Natural killer cell (primary cell): ENCODE results near the gene SNAPIN. TPM values are rescaled to one million over a fixed set of nuclear protein-coding genes. Genes with fewer than 3 reads are reported as not detected.

Source experiments
- ATAC-seq, 3 donors: fragments of 150-1000 bp in 2 of 3; fragments of 200-7000 bp in 1 of 3; cut with Tn5 transposase; 1 replicate in 1 of 3; 2 replicates in 2 of 3; pipeline ENCODE4 v1.10.0; 2021; ENCODE audit warnings: mild to moderate bottlenecking in 2 of 3, moderate library complexity in 2 of 3
- DNase-seq, 2 donors: peaks; one replicate each; pipeline versions ENCODE4 v3.0.0 to v3.0.0-alpha.2; 2013 to 2021; ENCODE audit warnings: mixed read lengths in 1 of 2
- H3K27ac ChIP-seq: one replicate; pipeline ENCODE4 v1.5.1; 2013; ENCODE audit warnings: mild to moderate bottlenecking, low read length
- H3K27me3 ChIP-seq: one replicate; pipeline ENCODE4 v1.6.1; 2013; ENCODE audit warnings: low read length; ENCODE audit not compliant: control insufficient read depth, insufficient read depth
- H3K36me3 ChIP-seq: one replicate; pipeline ENCODE4 v1.6.1; 2013; ENCODE audit warnings: low read length; ENCODE audit not compliant: control insufficient read depth, insufficient read depth
- H3K4me1 ChIP-seq: one replicate; pipeline ENCODE4 v1.6.1; 2013; ENCODE audit warnings: low read length; ENCODE audit not compliant: control insufficient read depth, insufficient read depth
- H3K4me3 ChIP-seq: one replicate; pipeline ENCODE4 v1.5.1; 2013; ENCODE audit warnings: low read length
- H3K9me3 ChIP-seq: one replicate; pipeline ENCODE4 v1.6.1; 2013; ENCODE audit warnings: low read length; ENCODE audit not compliant: control insufficient read depth, insufficient read depth
- H3K27ac Mint-ChIP-seq, 2 donors: one replicate each; pipeline ENCODE4 v1.8.0; 2022; ENCODE audit warnings: mild to moderate bottlenecking in 2 of 2, mixed read lengths in 2 of 2, moderate library complexity in 1 of 2
- H3K27me3 Mint-ChIP-seq, 2 donors: one replicate each; pipeline ENCODE4 v1.8.0; 2022; ENCODE audit warnings: low read depth in 2 of 2, mixed read lengths in 2 of 2
- H3K36me3 Mint-ChIP-seq: one replicate; pipeline ENCODE4 v1.8.0; 2022; ENCODE audit warnings: mixed read lengths
- H3K4me1 Mint-ChIP-seq, 2 donors: one replicate each; pipeline ENCODE4 v1.8.0; 2022; ENCODE audit warnings: mixed read lengths in 2 of 2
- H3K4me3 Mint-ChIP-seq: one replicate; pipeline ENCODE4 v1.8.0; 2022; ENCODE audit warnings: mild to moderate bottlenecking, moderate library complexity, mixed read lengths
- H3K9me3 Mint-ChIP-seq, 2 donors: one replicate each; pipeline ENCODE4 v1.8.0; 2022; ENCODE audit warnings: mixed read lengths in 2 of 2
- CTCF ChIP-seq: fragments of 200-600 bp; IDR thresholded peaks from one replicate; pipeline ENCODE4 v1.8.0; 2022; ENCODE audit warnings: antibody characterized with exemption
- WGBS: methylation state at CpG from one replicate; pipeline ENCODE4 v1.1.7; 2013; ENCODE audit warnings: missing lambda C conversion rate; ENCODE audit not compliant: insufficient coverage; 5-methylcytosine and 5-hydroxymethylcytosine counted together
- intact Hi-C: fragments of 100-400 bp; cut with micrococcal nuclease; formaldehyde crosslinking; loops from one replicate; pipeline ENCODE4 v1.14.2; 2022
- total RNA-seq, 4 donors: library from RNA; stranded (reverse); fragments of 120-200 nt in 1 of 4; gene quantifications; one replicate each; pipeline versions ENCODE4 v1.2.3 to v1.2.4, GENCODE V29; 2013 to 2022

The SNAPIN gene
- total RNA-seq, 3 donors from 2014 or later (not counting 1 experiment from before 2014, with no cell fraction given): 21.0 to 25.5 (median 23.5) TPM

GRCh38 chr1:153627715-153628626, 30.5 kb upstream of the SNAPIN start, which contains the start of gene S100A1:
TSS of gene S100A1 (plus strand) at chr1:153628434. CDS start at chr1:153630522, 2,088 bp downstream.
- Mint-ChIP-seq H3K27me3 (peaks cover 6 to 8% of the 10 kb centered on the region in 2 donors), H3K36me3 (no peaks in the 10 kb centered on the region), H3K9me3 (no peaks in the 10 kb centered on the region), H3K4me3 (peak within 1 kb of the TSS; percentile 74), H3K27ac (peak within 1 kb of the TSS in 1 of 2 donors; percentile 58), H3K4me1 (peaks cover 13 to 15% of the 10 kb centered on the region in 2 donors)
- intact Hi-C loops: no loop called here
- ATAC-seq (no peak), DNase-seq (no peak)
- Histone ChIP-seq H3K4me1 (peaks cover 20% of the 10 kb centered on the region), H3K4me3 (peak within 1 kb of the TSS; percentile 1), H3K36me3 (no peaks in the 10 kb centered on the region), H3K27me3 (no peaks in the 10 kb centered on the region), H3K27ac (peak within 1 kb of the TSS; percentile 12), H3K9me3 (no peaks in the 10 kb centered on the region)
- WGBS: 83% methylated on average over 8 of the region's 10 CpGs
- no peak for TF ChIP-seq CTCF

GRCh38 chr1:153628638-153629342, 29.7 kb upstream of the SNAPIN start:
- H3K27me3 Mint-ChIP-seq: peaks cover 6 to 8% of the 10 kb centered on the region in 2 donors
- intact Hi-C loops: no loop called here
- DNase-seq (no peak), ATAC-seq (no peak)
- no peak overlapping the region for H3K4me3 ChIP-seq
- H3K36me3 ChIP-seq: no peaks in the 10 kb centered on the region
- H3K4me3 Mint-ChIP-seq: no peak overlapping the region
- TF ChIP-seq CTCF: no peak
- H3K36me3 Mint-ChIP-seq: no peaks in the 10 kb centered on the region
- H3K9me3 ChIP-seq: no peaks in the 10 kb centered on the region
- no peaks in the 10 kb centered on the region for H3K27me3 ChIP-seq
- H3K4me1 ChIP-seq: peaks cover 27% of the 10 kb centered on the region
- H3K4me1 Mint-ChIP-seq: peaks cover 21 to 24% of the 10 kb centered on the region in 2 donors
- H3K9me3 Mint-ChIP-seq: no peaks in the 10 kb centered on the region
- no peak overlapping the region for H3K27ac ChIP-seq
- H3K27ac Mint-ChIP-seq: peak overlapping the region in 1 of 2 donors; percentile 44
- 61% methylated on average over 4 of the region's 6 CpGs for WGBS

GRCh38 chr1:153629343-153629665, 29.2 kb upstream of the SNAPIN start:
- TF ChIP-seq CTCF: no peak
- no peaks in the 10 kb centered on the region for H3K27me3 ChIP-seq
- Mint-ChIP-seq H3K4me1 (peaks cover 21 to 29% of the 10 kb centered on the region in 2 donors), H3K27ac (no peak overlapping the region), H3K9me3 (no peaks in the 10 kb centered on the region), H3K36me3 (no peaks in the 10 kb centered on the region), H3K27me3 (peaks cover 6 to 8% of the 10 kb centered on the region in 2 donors), H3K4me3 (no peak overlapping the region)
- no peaks in the 10 kb centered on the region for H3K9me3 ChIP-seq
- no peak for DNase-seq
- no peak overlapping the region for H3K27ac ChIP-seq
- H3K36me3 ChIP-seq: no peaks in the 10 kb centered on the region
- peaks cover 27% of the 10 kb centered on the region for H3K4me1 ChIP-seq
- intact Hi-C loops: no loop called here
- no peak for ATAC-seq
- no peak overlapping the region for H3K4me3 ChIP-seq
- WGBS: 92% methylated on average over 5 of the region's 5 CpGs
